Islet precursor cell (in vitro differentiated cells): ENCODE measurements around the gene SPACA4.

Source experiments
- DNase-seq: peaks from one replicate; pipeline ENCODE4 v3.0.0-alpha.2; 2018

The SPACA4 gene

GRCh38 chr19:48635263-48635965 lies 28.9 kb downstream of the SPACA4 start:
- peak; percentile 70 for DNase-seq

GRCh38 chr19:48635966-48636858 lies 29.7 kb downstream of the SPACA4 start:
- DNase-seq: no peak

- DNase-seq: peak; percentile 72
Measured at GRCh38 chr19:48636859-48637448, 30.4 kb downstream of the SPACA4 start, which contains the start of gene DBP. Gene DBP, minus strand, starts transcription at chr19:48637379. Its CDS starts 385 bp downstream, at chr19:48636994.

GRCh38 chr19:48637449-48637947 lies 31.0 kb downstream of the SPACA4 start:
- peak; percentile 98 for DNase-seq

GRCh38 chr19:48637948-48638830 lies 31.6 kb downstream of the SPACA4 start:
- peak; percentile 93 for DNase-seq

GRCh38 chr19:48638831-48639381 lies 32.4 kb downstream of the SPACA4 start:
- no peak for DNase-seq

- DNase-seq: no peak
Measured at GRCh38 chr19:48639483-48640375, 33.2 kb downstream of the SPACA4 start.

GRCh38 chr19:48641850-48642249 lies 35.3 kb downstream of the SPACA4 start:
- no peak for DNase-seq

GRCh38 chr19:48642862-48643261 lies 36.3 kb downstream of the SPACA4 start:
- no peak for DNase-seq

GRCh38 chr19:48644355-48644754 lies 37.8 kb downstream of the SPACA4 start:
- DNase-seq: no peak

GRCh38 chr19:48644839-48645619 lies 38.5 kb downstream of the SPACA4 start:
- no peak for DNase-seq

- no peak for DNase-seq
Measured at GRCh38 chr19:48645620-48646000, 39.1 kb downstream of the SPACA4 start.

- DNase-seq: peak; percentile 69
Measured at GRCh38 chr19:48646001-48646721, 39.6 kb downstream of the SPACA4 start, which contains the start of gene CA11. Gene CA11, minus strand, starts transcription at chr19:48646187. Its CDS starts 555 bp downstream, at chr19:48645632.

- peak; percentile 95 for DNase-seq
Measured at GRCh38 chr19:48646722-48647216, 40.2 kb downstream of the SPACA4 start.

- DNase-seq: no peak
Measured at GRCh38 chr19:48648134-48648533, 41.6 kb downstream of the SPACA4 start.

- no peak for DNase-seq
Measured at GRCh38 chr19:48650974-48651682, 44.6 kb downstream of the SPACA4 start.

- DNase-seq: no peak
Measured at GRCh38 chr19:48651683-48652048, 45.1 kb downstream of the SPACA4 start.

GRCh38 chr19:48654299-48655059 lies 47.9 kb downstream of the SPACA4 start:
- DNase-seq: no peak
